ENCODE measurements around the gene ACE. TPM values are rescaled to one million over a fixed set of nuclear protein-coding genes. Genes with fewer than 3 reads are reported as not detected.

ACE gene
- total RNA-seq, 1 experiment from 2014 or later: 5.4 TPM

DNA sequence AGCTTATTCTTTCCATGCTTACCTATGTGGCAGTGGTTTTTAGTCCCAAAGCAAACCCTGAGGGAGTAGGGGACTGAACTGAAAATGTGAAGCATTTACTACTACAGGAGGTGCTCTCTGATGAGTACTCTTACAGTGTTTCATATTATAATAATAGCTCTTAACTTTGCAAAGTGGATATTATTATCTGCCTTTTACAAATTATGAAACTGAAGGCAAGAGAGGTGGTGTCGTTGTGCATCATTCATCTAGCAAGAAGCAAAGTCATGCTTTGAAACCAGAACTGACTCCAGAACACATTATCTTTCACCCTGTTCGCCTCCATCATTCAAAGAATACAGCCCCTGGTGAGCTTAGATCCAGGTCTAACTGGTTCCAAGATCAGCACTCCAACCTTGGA lies 38.1 kb downstream of the ACE start:
- Histone ChIP-seq H3K14ac (ENCODE audit: insufficient read depth, low read length) (no peak overlapping the region), H3K4me1 (ENCODE audit: insufficient read depth, low read length) (no peaks in the 10 kb centered on the region), H3K79me2 (ENCODE audit: insufficient read depth, low read length) (no peaks in the 10 kb centered on the region), H3K9me3 (ENCODE audit: control insufficient read depth, low read depth, low read length) (no peaks in the 10 kb centered on the region), H2BK15ac (ENCODE audit: low read depth, low read length) (no peak overlapping the region), H3K9ac (ENCODE audit: extremely low read depth, insufficient read length, low read length) (no peak overlapping the region), H3K4ac (ENCODE audit: low read depth, low read length) (no peak overlapping the region), H3K27me3 (ENCODE audit: insufficient read depth, low read length) (no peaks in the 10 kb centered on the region), H3K18ac (ENCODE audit: insufficient read length, low read depth, low read length) (no peak overlapping the region), H3K4me2 (ENCODE audit: insufficient read depth, insufficient read length, low read length) (no peak overlapping the region), H2BK5ac (ENCODE audit: insufficient read length, low read length) (no peak overlapping the region), H4K20me1 (ENCODE audit: control insufficient read depth, insufficient read depth, insufficient read length) (no peaks in the 10 kb centered on the region), H3K23me2 (ENCODE audit: insufficient read length, low read depth, low read length, poor library complexity, severe bottlenecking) (no peaks in the 10 kb centered on the region), H3K27ac (ENCODE audit: insufficient read length, low read depth, low read length) (no peak overlapping the region), H3K23ac (ENCODE audit: insufficient read length, low read depth, low read length) (no peak overlapping the region), H2AFZ (ENCODE audit: low read length) (no peak overlapping the region), H4K91ac (ENCODE audit: insufficient read length, low read depth, low read length) (no peak overlapping the region), H3T11ph (ENCODE audit: low read length) (no peak overlapping the region), H2BK20ac (ENCODE audit: low read depth, low read length, poor library complexity, severe bottlenecking) (no peak overlapping the region), H4K8ac (replicated peaks; ENCODE audit: insufficient read length, low read depth, low read length) (no peak overlapping the region), H2AK5ac (ENCODE audit: insufficient read length, low read length) (no peak overlapping the region), H2BK12ac (ENCODE audit: insufficient read length, low read depth, low read length) (no peak overlapping the region), H4K5ac (ENCODE audit: insufficient read length, low read depth, low read length) (no peak overlapping the region), H2BK120ac (ENCODE audit: low read depth, low read length, poor library complexity, severe bottlenecking) (no peak overlapping the region), H3K79me1 (ENCODE audit: insufficient read depth, low read depth, low read length, poor library complexity, severe bottlenecking) (no peaks in the 10 kb centered on the region), H3K56ac (ENCODE audit: insufficient read length, low read depth, low read length) (no peak overlapping the region)
- no peak for DNase-seq
- H3K9me3 Mint-ChIP-seq: no peaks in the 10 kb centered on the region
- no peak overlapping the region for H3K4me3 Mint-ChIP-seq
- no CpG with 5 or more reads among the region's 2 CpGs for WGBS (ENCODE audit: extremely low coverage, insufficient read length, low lambda C conversion rate)
- H3K4me1 Mint-ChIP-seq: 0 out of 4 replicates have a peak, but pooled peaks cover 0 to 2% of the 10 kb centered on the region in 2 experiments
- TF ChIP-seq, protein P1, sequence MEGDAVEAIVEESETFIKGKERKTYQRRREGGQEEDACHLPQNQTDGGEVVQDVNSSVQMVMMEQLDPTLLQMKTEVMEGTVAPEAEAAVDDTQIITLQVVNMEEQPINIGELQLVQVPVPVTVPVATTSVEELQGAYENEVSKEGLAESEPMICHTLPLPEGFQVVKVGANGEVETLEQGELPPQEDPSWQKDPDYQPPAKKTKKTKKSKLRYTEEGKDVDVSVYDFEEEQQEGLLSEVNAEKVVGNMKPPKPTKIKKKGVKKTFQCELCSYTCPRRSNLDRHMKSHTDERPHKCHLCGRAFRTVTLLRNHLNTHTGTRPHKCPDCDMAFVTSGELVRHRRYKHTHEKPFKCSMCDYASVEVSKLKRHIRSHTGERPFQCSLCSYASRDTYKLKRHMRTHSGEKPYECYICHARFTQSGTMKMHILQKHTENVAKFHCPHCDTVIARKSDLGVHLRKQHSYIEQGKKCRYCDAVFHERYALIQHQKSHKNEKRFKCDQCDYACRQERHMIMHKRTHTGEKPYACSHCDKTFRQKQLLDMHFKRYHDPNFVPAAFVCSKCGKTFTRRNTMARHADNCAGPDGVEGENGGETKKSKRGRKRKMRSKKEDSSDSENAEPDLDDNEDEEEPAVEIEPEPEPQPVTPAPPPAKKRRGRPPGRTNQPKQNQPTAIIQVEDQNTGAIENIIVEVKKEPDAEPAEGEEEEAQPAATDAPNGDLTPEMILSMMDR (conservative IDR thresholded peaks at IDR 0.05): no peak
- peaks cover 7% of the 10 kb centered on the region; the same call in 1 of the 2 replicates for H3K27me3 Mint-ChIP-seq (ENCODE audit: low read depth)
- H3K36me3 Mint-ChIP-seq (ENCODE audit: insufficient read depth in 1 of 3, low read depth in 3 of 3): no peaks in the 10 kb centered on the region
- H3K27ac Mint-ChIP-seq: no peak overlapping the region

All from H9 (cell line).